ENCODE data around the gene GNAL. TPM values are rescaled to one million over a fixed set of nuclear protein-coding genes. Genes with fewer than 3 reads are reported as not detected.

Gene GNAL
- total RNA-seq, 1 donor from 2014 or later: 12.0 TPM

- Mint-ChIP-seq H3K27me3 (ENCODE audit: low read depth) (peaks cover 36% of the 10 kb centered on the region), H3K36me3 (no peaks in the 10 kb centered on the region), H3K27ac (no peak overlapping the region), H3K9me3 (no peaks in the 10 kb centered on the region), H3K4me1 (peaks cover 10% of the 10 kb centered on the region), H3K4me3 (no peak overlapping the region)
- TF ChIP-seq, protein P1, sequence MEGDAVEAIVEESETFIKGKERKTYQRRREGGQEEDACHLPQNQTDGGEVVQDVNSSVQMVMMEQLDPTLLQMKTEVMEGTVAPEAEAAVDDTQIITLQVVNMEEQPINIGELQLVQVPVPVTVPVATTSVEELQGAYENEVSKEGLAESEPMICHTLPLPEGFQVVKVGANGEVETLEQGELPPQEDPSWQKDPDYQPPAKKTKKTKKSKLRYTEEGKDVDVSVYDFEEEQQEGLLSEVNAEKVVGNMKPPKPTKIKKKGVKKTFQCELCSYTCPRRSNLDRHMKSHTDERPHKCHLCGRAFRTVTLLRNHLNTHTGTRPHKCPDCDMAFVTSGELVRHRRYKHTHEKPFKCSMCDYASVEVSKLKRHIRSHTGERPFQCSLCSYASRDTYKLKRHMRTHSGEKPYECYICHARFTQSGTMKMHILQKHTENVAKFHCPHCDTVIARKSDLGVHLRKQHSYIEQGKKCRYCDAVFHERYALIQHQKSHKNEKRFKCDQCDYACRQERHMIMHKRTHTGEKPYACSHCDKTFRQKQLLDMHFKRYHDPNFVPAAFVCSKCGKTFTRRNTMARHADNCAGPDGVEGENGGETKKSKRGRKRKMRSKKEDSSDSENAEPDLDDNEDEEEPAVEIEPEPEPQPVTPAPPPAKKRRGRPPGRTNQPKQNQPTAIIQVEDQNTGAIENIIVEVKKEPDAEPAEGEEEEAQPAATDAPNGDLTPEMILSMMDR (IDR thresholded peaks at IDR 0.05; ENCODE audit: unreplicated experiment): no peak
- DNase-seq (ENCODE audit: low spot score in 2 of 2, unreplicated experiment in 2 of 2): no peak
Observed at GRCh38 chr18:11673560-11673959, 15.5 kb upstream of the GNAL start.

DNA sequence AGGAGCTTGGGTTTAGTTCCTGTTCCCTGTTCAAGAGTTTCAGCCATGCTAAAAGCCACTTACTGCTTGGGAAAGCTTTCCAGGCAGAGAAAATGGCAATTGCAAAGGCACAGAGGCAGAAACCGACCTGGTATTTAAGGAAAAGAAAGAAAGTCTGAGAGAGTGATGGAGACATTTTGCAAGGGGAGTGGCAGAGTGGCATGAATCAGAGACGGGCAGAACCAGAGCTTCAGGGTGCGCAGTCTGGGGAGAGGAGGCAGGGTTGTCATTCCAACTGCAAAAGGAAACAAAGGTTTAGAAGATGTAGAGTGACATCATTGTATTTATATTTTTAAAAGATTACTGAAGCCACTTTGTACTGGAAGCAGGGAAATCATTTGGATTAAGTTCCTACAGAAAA, 14.9 kb upstream of the GNAL start:
- Mint-ChIP-seq H3K4me3 (no peak overlapping the region), H3K4me1 (peaks cover 4% of the 10 kb centered on the region), H3K36me3 (no peaks in the 10 kb centered on the region), H3K27me3 (ENCODE audit: low read depth) (peaks cover 42% of the 10 kb centered on the region), H3K9me3 (no peaks in the 10 kb centered on the region), H3K27ac (no peak overlapping the region)
- no peak for DNase-seq (ENCODE audit: low spot score in 2 of 2, unreplicated experiment in 2 of 2)
- TF ChIP-seq, protein P1 (IDR thresholded peaks at IDR 0.05; ENCODE audit: unreplicated experiment): no peak

DNA sequence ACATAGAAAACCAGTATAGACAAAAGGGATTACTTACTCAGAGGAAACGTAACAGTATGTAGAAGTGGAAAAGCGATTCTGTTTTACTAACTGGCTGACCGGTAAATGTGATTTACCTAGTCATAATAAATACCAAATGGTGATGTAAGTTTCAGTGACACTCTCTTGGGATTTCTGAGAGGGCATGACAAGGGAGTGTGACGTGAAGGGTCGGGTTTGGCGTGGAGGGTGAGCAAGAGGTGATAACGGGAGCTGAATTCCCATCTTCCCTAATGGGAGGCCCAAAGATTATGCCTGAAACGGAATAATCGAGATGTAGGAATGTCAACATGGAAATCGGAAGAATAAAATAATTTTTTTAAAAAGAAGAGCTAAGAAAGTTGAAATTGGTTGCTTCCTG, 12.7 kb upstream of the GNAL start:
- Mint-ChIP-seq H3K36me3 (no peaks in the 10 kb centered on the region), H3K27me3 (ENCODE audit: low read depth) (peaks cover 52% of the 10 kb centered on the region), H3K4me1 (no peaks in the 10 kb centered on the region), H3K4me3 (no peak overlapping the region), H3K27ac (no peak overlapping the region), H3K9me3 (no peaks in the 10 kb centered on the region)
- TF ChIP-seq, protein P1 (IDR thresholded peaks at IDR 0.05; ENCODE audit: unreplicated experiment): no peak
- no peak for DNase-seq (ENCODE audit: low spot score in 2 of 2, unreplicated experiment in 2 of 2)

- Mint-ChIP-seq H3K9me3 (no peaks in the 10 kb centered on the region), H3K4me1 (no peaks in the 10 kb centered on the region), H3K27ac (no peak overlapping the region), H3K4me3 (no peak overlapping the region), H3K27me3 (ENCODE audit: low read depth) (peaks cover 52% of the 10 kb centered on the region), H3K36me3 (no peaks in the 10 kb centered on the region)
- TF ChIP-seq, protein P1 (IDR thresholded peaks at IDR 0.05; ENCODE audit: unreplicated experiment): no peak
- DNase-seq (ENCODE audit: low spot score in 2 of 2, unreplicated experiment in 2 of 2): no peak
Observed at GRCh38 chr18:11676867-11677266, 12.2 kb upstream of the GNAL start.

GRCh38 chr18:11678211-11678610, 10.9 kb upstream of the GNAL start:
- no peaks in the 10 kb centered on the region for H3K4me1 Mint-ChIP-seq
- H3K9me3 Mint-ChIP-seq: peaks cover 8% of the 10 kb centered on the region
- TF ChIP-seq, protein P1 (IDR thresholded peaks at IDR 0.05; ENCODE audit: unreplicated experiment): no peak
- DNase-seq (ENCODE audit: low spot score in 2 of 2, unreplicated experiment in 2 of 2): no peak
- H3K27me3 Mint-ChIP-seq (ENCODE audit: low read depth): peaks cover 59% of the 10 kb centered on the region
- no peaks in the 10 kb centered on the region for H3K36me3 Mint-ChIP-seq
- no peak overlapping the region for H3K27ac Mint-ChIP-seq
- no peak overlapping the region for H3K4me3 Mint-ChIP-seq

All from mesothelial cell of epicardium (in vitro differentiated cells).